HCT116 (cell line): ENCODE measurements around the gene ATXN1L. TPM values are rescaled to one million over a fixed set of nuclear protein-coding genes. Genes with fewer than 3 reads are reported as not detected.
A peak's percentile ranks its signal among the peaks of the same experiment; 100 is the strongest.

Source experiments
- ATAC-seq: fragments of 200-7000 bp; cut with Tn5 transposase; 2 replicates; pipeline ENCODE4 v1.9.1; 2020; ENCODE audit warnings: mild to moderate bottlenecking, moderate library complexity
- BruUV-seq: library from RNA; stranded (reverse); fragments of 400-500 nt; replicated peaks from 2 replicates; lab custom pipeline; 2021; lab: Mats Ljungman, UMichigan
- CTCF ChIA-PET: fragments of 300-600 bp; sonication (Branson Sonifier 250); formaldehyde crosslinking; loops from one replicate; lab custom pipeline; 2021; ENCODE audit warnings: antibody characterized with exemption; lab: Charles Lee
- POLR2A ChIA-PET: fragments of 300-600, 350-600 bp; sonication (Branson Sonifier 250); formaldehyde crosslinking; loops from one replicate; lab custom pipeline; 2021; ENCODE audit warnings: antibody characterized with exemption; lab: Charles Lee
- RAD21 ChIA-PET, 2 experiments: fragments of 300-600 bp; sonication (Branson Sonifier 250); formaldehyde crosslinking; loops; one replicate each; lab custom pipeline; 2023; ENCODE audit warnings: low total read pairs in 2 of 2; ENCODE audit not compliant: uncharacterized antibody in 2 of 2, unreplicated experiment in 2 of 2, low non-redundant PET in 1 of 2; lab: Charles Lee
- DNase-seq: peaks from one replicate; pipeline ENCODE4 v3.0.0-alpha.2; 2010; ENCODE audit warnings: low read depth, low spot score
- H2AFZ ChIP-seq: fragments of 200-600 bp; shearing (Covaris generic), sonication (generic); 2 replicates; pipeline ENCODE4 v1.6.1; 2017; ENCODE audit warnings: low read depth, mixed run types, mixed read lengths, antibody characterized with exemption, low read length; ENCODE audit not compliant: poor library complexity, severe bottlenecking
- H3K27ac ChIP-seq: 2 replicates; pipeline ENCODE4 v1.5.1; 2012; ENCODE audit warnings: low read depth, low read length
- H3K27me3 ChIP-seq: fragments of 200-600 bp; sonication (generic); 2 replicates; pipeline ENCODE4 v1.6.1; 2016; ENCODE audit warnings: mixed run types, low read length, mixed read lengths; ENCODE audit not compliant: insufficient read depth
- H3K36me3 ChIP-seq, 2 experiments: fragments of 200-500 bp in 1 of 2; fragments of 200-600 bp in 1 of 2; sonication (Bioruptor generic) in 1 of 2; sonication (generic) in 1 of 2; 2 replicates each; pipeline versions ENCODE4 v1.5.1 to v1.6.1; 2014 to 2016; ENCODE audit warnings: low read length in 2 of 2, inconsistent platforms in 1 of 2, mixed read lengths in 1 of 2, mixed run types in 1 of 2; ENCODE audit not compliant: insufficient read depth in 2 of 2, control insufficient read depth in 1 of 2
- H3K4me1 ChIP-seq, 2 experiments: fragments of 200-600 bp in 1 of 2; sonication (generic) in 1 of 2; 2 replicates each; pipeline versions ENCODE4 v1.5.1 to v1.6.1; 2012 to 2017; ENCODE audit warnings: low read length in 2 of 2, inconsistent platforms in 1 of 2, mild to moderate bottlenecking in 1 of 2, mixed read lengths in 1 of 2, mixed run types in 1 of 2, moderate library complexity in 1 of 2; ENCODE audit not compliant: insufficient read depth in 2 of 2, control insufficient read depth in 1 of 2
- H3K4me2 ChIP-seq: fragments of 200-600 bp; sonication (generic); 2 replicates; pipeline ENCODE4 v1.6.1; 2017; ENCODE audit warnings: mixed run types, low read length, mixed read lengths
- H3K4me3 ChIP-seq, 2 experiments: fragments of 200-600 bp in 1 of 2; sonication (generic) in 1 of 2; replicated peaks in 1 of 2; 2 replicates each; pipeline ENCODE4 v1.5.1; 2011 to 2016; ENCODE audit warnings: low read length in 2 of 2, control low read depth in 1 of 2, low read depth in 1 of 2, mild to moderate bottlenecking in 1 of 2, mixed read lengths in 1 of 2, mixed run types in 1 of 2
- H3K79me2 ChIP-seq: fragments of 200-600 bp; sonication (generic); 2 replicates; pipeline ENCODE4 v1.6.1; 2017; ENCODE audit warnings: mild to moderate bottlenecking, mixed run types, low read length, moderate library complexity, mixed read lengths; ENCODE audit not compliant: insufficient read depth
- H3K9ac ChIP-seq: fragments of 200-600 bp; sonication (generic); 2 replicates; pipeline ENCODE4 v1.6.1; 2016; ENCODE audit warnings: low read length, mixed read lengths
- H3K9me2 ChIP-seq: fragments of 200-600 bp; sonication (generic), shearing (Covaris generic); 2 replicates; pipeline ENCODE4 v1.6.1; 2017; ENCODE audit warnings: mixed run types, mild to moderate bottlenecking, moderate library complexity; ENCODE audit not compliant: insufficient read depth
- H3K9me3 ChIP-seq, 2 experiments: fragments of 200-500 bp in 1 of 2; fragments of 200-600 bp in 1 of 2; sonication (Bioruptor generic) in 1 of 2; sonication (generic) in 1 of 2; 2 replicates each; pipeline ENCODE4 v1.6.1; 2014 to 2017; ENCODE audit warnings: low read length in 2 of 2, mixed read lengths in 2 of 2, inconsistent platforms in 1 of 2, low read depth in 1 of 2, mild to moderate bottlenecking in 1 of 2, mixed run types in 1 of 2, moderate library complexity in 1 of 2; ENCODE audit not compliant: control insufficient read depth in 1 of 2, insufficient read depth in 1 of 2
- H4K20me1 ChIP-seq: fragments of 200-600 bp; sonication (generic), shearing (Covaris generic); 2 replicates; pipeline ENCODE4 v1.6.1; 2017; ENCODE audit warnings: mixed run types, mild to moderate bottlenecking, moderate library complexity; ENCODE audit not compliant: insufficient read depth
- CBX3 ChIP-seq: IDR thresholded peaks from 2 replicates; pipeline ENCODE4 v1.6.1; 2012; ENCODE audit warnings: low read depth
- EGR1 ChIP-seq: IDR thresholded peaks from 2 replicates; pipeline ENCODE4 v1.6.1; 2012; ENCODE audit warnings: low read depth
- ELF1 ChIP-seq: IDR thresholded peaks from 2 replicates; pipeline ENCODE4 v1.6.1; 2012; ENCODE audit warnings: low read depth, borderline replicate concordance
- EZH2 ChIP-seq: fragments of 200-600 bp; sonication (generic); IDR thresholded peaks from 2 replicates; pipeline ENCODE4 v1.6.1; 2017; ENCODE audit warnings: antibody characterized with exemption, mixed run types
- EZH2phosphoT487 ChIP-seq: fragments of 200-600 bp; IDR thresholded peaks from 2 replicates; pipeline ENCODE4 v1.6.1; 2018; ENCODE audit warnings: antibody characterized with exemption, borderline replicate concordance
- JUND ChIP-seq: IDR thresholded peaks from 2 replicates; pipeline ENCODE4 v1.6.1; 2012
- POLR2A ChIP-seq: IDR thresholded peaks from 2 replicates; pipeline ENCODE4 v1.7.0; 2011; ENCODE audit warnings: borderline replicate concordance; ENCODE audit not compliant: insufficient read depth, insufficient read length; ENCODE audit errors: extremely low read depth
- POLR2AphosphoS5 ChIP-seq: IDR thresholded peaks from 2 replicates; pipeline ENCODE4 v1.6.1; 2011; ENCODE audit warnings: mild to moderate bottlenecking, low read depth, low read length, moderate library complexity
- SIN3A ChIP-seq: IDR thresholded peaks from 2 replicates; pipeline ENCODE4 v1.6.1; 2012; ENCODE audit warnings: low read depth
- SP1 ChIP-seq: IDR thresholded peaks from 2 replicates; pipeline ENCODE4 v1.6.1; 2012; ENCODE audit warnings: low read depth
- SRF ChIP-seq: IDR thresholded peaks from 2 replicates; pipeline ENCODE4 v1.6.1; 2012; ENCODE audit warnings: low read depth
- TCF7L2 ChIP-seq: IDR thresholded peaks from 2 replicates; pipeline ENCODE4 v1.7.0; 2011; ENCODE audit warnings: borderline replicate concordance, inconsistent platforms; ENCODE audit not compliant: insufficient read depth, insufficient read length; ENCODE audit errors: extremely low read depth
- ZNF274 ChIP-seq: fragments of 200-500 bp; sonication (Bioruptor generic); IDR thresholded peaks from 2 replicates; pipeline ENCODE4 v1.6.1; 2014; ENCODE audit warnings: mild to moderate bottlenecking, low read depth, low read length, inconsistent platforms
- intact Hi-C: fragments of 100-400 bp; cut with micrococcal nuclease; formaldehyde crosslinking; loops from 2 replicates; pipeline ENCODE4 v1.10.0; 2022
- total RNA-seq: library from RNA; stranded (reverse); gene quantifications from one replicate; pipeline ENCODE4 v1.2.1, GENCODE V29; 2021; ENCODE audit not compliant: unreplicated experiment
- TF ChIP-seq, protein P1 (sequence below): IDR thresholded peaks from 2 replicates; pipeline ENCODE4 v1.6.1; 2012; ENCODE audit warnings: low read depth
- TF ChIP-seq, protein P2 (sequence below), 3 experiments: fragments of 200-600 bp in 1 of 3; sonication (generic) in 1 of 3; IDR thresholded peaks in 2 of 3; conservative IDR thresholded peaks in 1 of 3; 2 replicates each; pipeline ENCODE4 v1.5.1; 2012 to 2017; ENCODE audit warnings: low read depth in 2 of 3, low read length in 2 of 3, antibody characterized with exemption in 1 of 3, borderline replicate concordance in 1 of 3, control low read depth in 1 of 3, mild to moderate bottlenecking in 1 of 3, mixed read lengths in 1 of 3, mixed run types in 1 of 3, moderate library complexity in 1 of 3; ENCODE audit not compliant: insufficient read depth in 1 of 3

ATXN1L gene
- total RNA-seq, 1 experiment from 2014 or later = 20.5 TPM

DNA sequence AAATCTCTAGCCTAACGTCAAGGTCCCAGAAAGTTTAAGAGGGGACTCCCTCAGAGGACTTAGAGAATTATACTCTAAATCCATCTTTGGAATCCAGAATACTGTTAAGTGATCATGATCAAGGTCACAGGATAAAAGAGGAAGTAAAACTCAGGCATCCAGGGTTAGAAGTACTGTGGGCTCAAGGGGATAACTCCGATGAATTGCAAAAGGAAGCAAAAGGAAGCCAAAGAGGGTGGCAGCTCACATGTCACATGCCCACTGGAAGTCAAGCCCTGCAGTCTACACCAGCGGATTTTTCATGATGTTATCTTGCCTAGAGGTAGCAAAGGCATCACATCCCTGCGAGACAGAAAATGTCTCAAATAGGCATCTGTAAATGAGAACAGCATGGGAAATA lies 34.4 kb downstream of the ATXN1L start:
- H3K27ac ChIP-seq = no peak overlapping the region
- H3K4me3 ChIP-seq = no peak overlapping the region
- intact Hi-C loops = loop anchor here (10.0 kb wide), 1 partner anchor 215 kb away; the partner anchor contains the start of genes DHX38 and TXNL4B
- H4K20me1 ChIP-seq = no peaks in the 10 kb centered on the region
- no peak for DNase-seq
- no peak for ATAC-seq
- no TSS peak for BruUV-seq
- peaks cover 14 to 18% of the 10 kb centered on the region in 2 experiments for H3K4me1 ChIP-seq
- no peaks in the 10 kb centered on the region for H3K79me2 ChIP-seq
- no peaks in the 10 kb centered on the region for H3K9me3 ChIP-seq
- no peak overlapping the region for H3K4me2 ChIP-seq
- CTCF ChIA-PET = no interaction called here
- RAD21 ChIA-PET = no interaction called here
- H3K9ac ChIP-seq = no peak overlapping the region
- H3K9me2 ChIP-seq = no peaks in the 10 kb centered on the region
- no peaks in the 10 kb centered on the region for H3K27me3 ChIP-seq
- TF ChIP-seq POLR2A (no peak), ELF1 (no peak), EZH2 (no peak), ZNF274 (no peak), SRF (no peak), POLR2AphosphoS5 (no peak), EGR1 (no peak), CBX3 (no peak)
- H3K36me3 ChIP-seq = no peaks in the 10 kb centered on the region; a peak in 1 of 4 replicates
- POLR2A ChIA-PET = no interaction called here
- H2AFZ ChIP-seq = no peak overlapping the region

DNA sequence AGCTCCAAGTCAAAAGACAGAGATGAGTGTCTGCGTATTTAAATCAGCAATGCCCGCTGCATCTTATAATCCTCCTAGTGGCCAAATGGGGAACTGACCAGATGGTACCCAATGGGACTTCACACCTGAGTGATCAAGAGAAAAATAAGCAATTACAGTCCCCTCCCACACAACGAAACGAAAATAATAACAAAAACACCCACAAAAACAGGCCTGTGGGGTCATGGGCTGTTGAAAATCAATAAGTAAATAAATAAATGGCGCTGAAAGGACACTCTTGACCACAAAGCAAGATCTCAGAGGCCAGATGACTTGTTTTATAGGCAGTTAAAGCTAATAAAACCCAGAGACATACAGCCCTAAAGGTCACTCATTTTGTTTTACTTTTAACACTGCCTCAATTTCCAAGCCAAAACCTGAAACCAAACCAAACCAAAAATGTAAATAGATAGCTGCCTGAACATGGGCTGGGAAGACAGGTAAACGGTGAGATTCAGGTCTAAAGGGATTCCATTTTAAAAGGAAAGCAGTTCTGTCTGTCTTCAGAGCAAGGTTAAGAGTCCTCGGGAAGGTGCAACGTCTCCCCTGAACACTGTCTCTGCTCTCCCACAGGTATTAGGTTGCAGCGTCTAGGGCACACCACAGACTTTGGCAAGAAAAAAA lies 36.9 kb downstream of the ATXN1L start:
- BruUV-seq = TSS peak; percentile 54
- TF ChIP-seq JUND (no peak), SIN3A (no peak), EZH2phosphoT487 (no peak), EGR1 (no peak), SP1 (no peak), TCF7L2 (peak; percentile 48), ELF1 (no peak)
- TF ChIP-seq, protein P1, sequence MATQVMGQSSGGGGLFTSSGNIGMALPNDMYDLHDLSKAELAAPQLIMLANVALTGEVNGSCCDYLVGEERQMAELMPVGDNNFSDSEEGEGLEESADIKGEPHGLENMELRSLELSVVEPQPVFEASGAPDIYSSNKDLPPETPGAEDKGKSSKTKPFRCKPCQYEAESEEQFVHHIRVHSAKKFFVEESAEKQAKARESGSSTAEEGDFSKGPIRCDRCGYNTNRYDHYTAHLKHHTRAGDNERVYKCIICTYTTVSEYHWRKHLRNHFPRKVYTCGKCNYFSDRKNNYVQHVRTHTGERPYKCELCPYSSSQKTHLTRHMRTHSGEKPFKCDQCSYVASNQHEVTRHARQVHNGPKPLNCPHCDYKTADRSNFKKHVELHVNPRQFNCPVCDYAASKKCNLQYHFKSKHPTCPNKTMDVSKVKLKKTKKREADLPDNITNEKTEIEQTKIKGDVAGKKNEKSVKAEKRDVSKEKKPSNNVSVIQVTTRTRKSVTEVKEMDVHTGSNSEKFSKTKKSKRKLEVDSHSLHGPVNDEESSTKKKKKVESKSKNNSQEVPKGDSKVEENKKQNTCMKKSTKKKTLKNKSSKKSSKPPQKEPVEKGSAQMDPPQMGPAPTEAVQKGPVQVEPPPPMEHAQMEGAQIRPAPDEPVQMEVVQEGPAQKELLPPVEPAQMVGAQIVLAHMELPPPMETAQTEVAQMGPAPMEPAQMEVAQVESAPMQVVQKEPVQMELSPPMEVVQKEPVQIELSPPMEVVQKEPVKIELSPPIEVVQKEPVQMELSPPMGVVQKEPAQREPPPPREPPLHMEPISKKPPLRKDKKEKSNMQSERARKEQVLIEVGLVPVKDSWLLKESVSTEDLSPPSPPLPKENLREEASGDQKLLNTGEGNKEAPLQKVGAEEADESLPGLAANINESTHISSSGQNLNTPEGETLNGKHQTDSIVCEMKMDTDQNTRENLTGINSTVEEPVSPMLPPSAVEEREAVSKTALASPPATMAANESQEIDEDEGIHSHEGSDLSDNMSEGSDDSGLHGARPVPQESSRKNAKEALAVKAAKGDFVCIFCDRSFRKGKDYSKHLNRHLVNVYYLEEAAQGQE = no peak
- TF ChIP-seq, protein P2, sequence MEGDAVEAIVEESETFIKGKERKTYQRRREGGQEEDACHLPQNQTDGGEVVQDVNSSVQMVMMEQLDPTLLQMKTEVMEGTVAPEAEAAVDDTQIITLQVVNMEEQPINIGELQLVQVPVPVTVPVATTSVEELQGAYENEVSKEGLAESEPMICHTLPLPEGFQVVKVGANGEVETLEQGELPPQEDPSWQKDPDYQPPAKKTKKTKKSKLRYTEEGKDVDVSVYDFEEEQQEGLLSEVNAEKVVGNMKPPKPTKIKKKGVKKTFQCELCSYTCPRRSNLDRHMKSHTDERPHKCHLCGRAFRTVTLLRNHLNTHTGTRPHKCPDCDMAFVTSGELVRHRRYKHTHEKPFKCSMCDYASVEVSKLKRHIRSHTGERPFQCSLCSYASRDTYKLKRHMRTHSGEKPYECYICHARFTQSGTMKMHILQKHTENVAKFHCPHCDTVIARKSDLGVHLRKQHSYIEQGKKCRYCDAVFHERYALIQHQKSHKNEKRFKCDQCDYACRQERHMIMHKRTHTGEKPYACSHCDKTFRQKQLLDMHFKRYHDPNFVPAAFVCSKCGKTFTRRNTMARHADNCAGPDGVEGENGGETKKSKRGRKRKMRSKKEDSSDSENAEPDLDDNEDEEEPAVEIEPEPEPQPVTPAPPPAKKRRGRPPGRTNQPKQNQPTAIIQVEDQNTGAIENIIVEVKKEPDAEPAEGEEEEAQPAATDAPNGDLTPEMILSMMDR (IDR thresholded peaks at IDR 0.05 in 2 of 3, conservative IDR thresholded peaks at IDR 0.05 in 1 of 3; ENCODE audit: borderline replicate concordance in 1 of 3, insufficient read depth in 1 of 3, low read depth in 2 of 3, low read length in 2 of 3) = peak; percentile 50 to 87 (median 86); a peak in 5 of 6 replicates

More for the DNA sequence above, 36.9 kb downstream of the ATXN1L start:
- Histone ChIP-seq H4K20me1 (no peaks in the 10 kb centered on the region), H3K4me2 (peak overlapping the region; percentile 93), H3K9me3 (no peaks in the 10 kb centered on the region), H3K27me3 (no peaks in the 10 kb centered on the region), H3K9me2 (no peaks in the 10 kb centered on the region), H3K4me1 (peaks cover 14 to 18% of the 10 kb centered on the region in 2 experiments), H3K4me3 (peak overlapping the region; percentile 61 to 73), H2AFZ (no peak overlapping the region), H3K36me3 (no peaks in the 10 kb centered on the region; a peak in 1 of 4 replicates), H3K9ac (peak overlapping the region; percentile 64), H3K27ac (0 out of 2 replicates have a peak overlapping the region, but pooled peaks have one; percentile 5), H3K79me2 (no peaks in the 10 kb centered on the region)
- RAD21 ChIA-PET = interaction anchor here in 1 of 2 experiments (0.5 kb wide), 1 partner anchor 114 kb away, joined by 3 read pairs; no protein-coding TSS in a partner anchor
- intact Hi-C loops = loop anchor here (2.0 to 10.0 kb wide), 2 partner anchors 78 to 212 kb away; partner anchors contain the start of genes DHX38 and TXNL4B
- peak; percentile 72 for DNase-seq
- CTCF ChIA-PET = interaction anchor here (0.6 to 2.3 kb wide), 16 partner anchors 9 to 271 kb away, joined by 3 to 11 read pairs (median 4); no protein-coding TSS in a partner anchor
- POLR2A ChIA-PET = interaction anchor here (0.6 to 1.5 kb wide), 5 partner anchors 10 to 1724 kb away, joined by 3 to 4 read pairs (median 3); partner anchors contain the start of genes AP1G1 and IST1
- peak; percentile 67 for ATAC-seq
